Type B pancreatic cell (in vitro differentiated cells): ENCODE data around the gene OR6C4. TPM values are rescaled to one million over a fixed set of nuclear protein-coding genes. Genes with fewer than 3 reads are reported as not detected.
A peak's percentile ranks its signal among the peaks of the same experiment; 100 is the strongest.
"Not testable (repeated sequence)": the region's sequence is repeated elsewhere in the genome, so short reads cannot be mapped to it uniquely, and the experiment has no call there.

Experiments
- DNase-seq: peaks from one replicate; pipeline ENCODE4 v3.0.0; 2021; ENCODE audit warnings: mixed read lengths; ENCODE audit not compliant: unreplicated experiment; ENCODE audit errors: extremely low spot score
- H3K27ac Mint-ChIP-seq: 2 replicates; pipeline ENCODE4 v1.8.0; 2021; ENCODE audit warnings: mild to moderate bottlenecking, mixed read lengths
- H3K27me3 Mint-ChIP-seq: 2 replicates; pipeline ENCODE4 v1.8.0; 2021; ENCODE audit warnings: mixed read lengths
- H3K36me3 Mint-ChIP-seq: 2 replicates; pipeline ENCODE4 v1.8.0; 2021; ENCODE audit warnings: mixed read lengths
- H3K4me1 Mint-ChIP-seq: one replicate; pipeline ENCODE4 v1.8.0; 2021; ENCODE audit warnings: mixed read lengths; ENCODE audit not compliant: unreplicated experiment
- H3K4me3 Mint-ChIP-seq: 2 replicates; pipeline ENCODE4 v1.8.0; 2021; ENCODE audit warnings: mild to moderate bottlenecking, mixed read lengths
- H3K9me3 Mint-ChIP-seq: 2 replicates; pipeline ENCODE4 v1.8.0; 2021; ENCODE audit warnings: mixed read lengths
- CTCF ChIP-seq: fragments of 200-600 bp; sonication (generic); conservative IDR thresholded peaks from 2 replicates; pipeline ENCODE4 v1.5.0; 2021; ENCODE audit warnings: antibody characterized with exemption, mild to moderate bottlenecking
- long read RNA-seq: library from polyadenylated mRNA; unstranded; transcript quantifications from one replicate; pipeline ENCODE4 v2.0.0, GENCODE V29; 2020
- total RNA-seq: library from RNA; stranded (reverse); gene quantifications from 2 replicates; pipeline ENCODE4 v1.2.1, GENCODE V29; 2021; ENCODE audit warnings: low replicate concordance

OR6C4 gene
- total RNA-seq: not detected in 2 replicates
- long read RNA-seq: 0 reads

- Mint-ChIP-seq H3K36me3 (no peaks in the 10 kb centered on the region), H3K4me3 (no peak within 1 kb of the TSS)
Measured at GRCh38 chr12:55549302-55549701, at the start of gene OR6C4. OR6C4 (plus strand) TSS chr12:55549602; CDS start chr12:55551227, 1,625 bp downstream.

GRCh38 chr12:55499810-55500252 is 49.6 kb upstream of the OR6C4 start:
- TF ChIP-seq CTCF: no peak
- Mint-ChIP-seq H3K4me3 (no peak overlapping the region), H3K4me1 (peaks cover 5% of the 10 kb centered on the region), H3K27me3 (no peaks in the 10 kb centered on the region), H3K27ac (no peak overlapping the region), H3K36me3 (no peaks in the 10 kb centered on the region), H3K9me3 (no peaks in the 10 kb centered on the region)
- no peak for DNase-seq

More at GRCh38 chr12:55549302-55549701, at the start of gene OR6C4:
- Mint-ChIP-seq H3K9me3 (no peaks in the 10 kb centered on the region), H3K27me3 (no peaks in the 10 kb centered on the region), H3K4me1 (no peaks in the 10 kb centered on the region), H3K27ac (no peak within 1 kb of the TSS)
- no peak for DNase-seq
- TF ChIP-seq CTCF: no peak

- Mint-ChIP-seq H3K36me3 (no peaks in the 10 kb centered on the region), H3K9me3 (no peaks in the 10 kb centered on the region), H3K27ac (no peak overlapping the region), H3K4me3 (no peak overlapping the region), H3K27me3 (no peaks in the 10 kb centered on the region), H3K4me1 (peaks cover 5% of the 10 kb centered on the region)
- TF ChIP-seq CTCF: no peak
- DNase-seq: no peak
Measured at GRCh38 chr12:55501601-55502000, 47.8 kb upstream of the OR6C4 start.

- no peaks in the 10 kb centered on the region for H3K9me3 Mint-ChIP-seq
- TF ChIP-seq CTCF: peak; percentile 41
- no peaks in the 10 kb centered on the region for H3K36me3 Mint-ChIP-seq
- no peaks in the 10 kb centered on the region for H3K27me3 Mint-ChIP-seq
- no peaks in the 10 kb centered on the region for H3K4me1 Mint-ChIP-seq
- H3K27ac Mint-ChIP-seq: no peak overlapping the region
- DNase-seq: no peak
- H3K4me3 Mint-ChIP-seq: no peak overlapping the region
Measured at GRCh38 chr12:55515696-55516095, 33.7 kb upstream of the OR6C4 start.

- no peak overlapping the region for H3K27ac Mint-ChIP-seq
- no peaks in the 10 kb centered on the region for H3K27me3 Mint-ChIP-seq
- no peak for TF ChIP-seq CTCF
- H3K4me1 Mint-ChIP-seq: no peaks in the 10 kb centered on the region
- H3K4me3 Mint-ChIP-seq: no peak overlapping the region
- H3K9me3 Mint-ChIP-seq: no peaks in the 10 kb centered on the region
- no peak for DNase-seq
- no peaks in the 10 kb centered on the region for H3K36me3 Mint-ChIP-seq
Measured at GRCh38 chr12:55516391-55516790, 33.0 kb upstream of the OR6C4 start.

- H3K36me3 Mint-ChIP-seq, H3K4me3 Mint-ChIP-seq, H3K27me3 Mint-ChIP-seq, H3K9me3 Mint-ChIP-seq, H3K4me1 Mint-ChIP-seq, H3K27ac Mint-ChIP-seq, DNase-seq: not testable (repeated sequence)
Measured at GRCh38 chr12:55548235-55548634, 1.2 kb upstream of the OR6C4 start.
